Measurements from ENCODE around the gene MAZ.
"Not testable (repeated sequence)": the region's sequence is repeated elsewhere in the genome, so short reads cannot be mapped to it uniquely, and the experiment has no call there.

The MAZ gene

DNA sequence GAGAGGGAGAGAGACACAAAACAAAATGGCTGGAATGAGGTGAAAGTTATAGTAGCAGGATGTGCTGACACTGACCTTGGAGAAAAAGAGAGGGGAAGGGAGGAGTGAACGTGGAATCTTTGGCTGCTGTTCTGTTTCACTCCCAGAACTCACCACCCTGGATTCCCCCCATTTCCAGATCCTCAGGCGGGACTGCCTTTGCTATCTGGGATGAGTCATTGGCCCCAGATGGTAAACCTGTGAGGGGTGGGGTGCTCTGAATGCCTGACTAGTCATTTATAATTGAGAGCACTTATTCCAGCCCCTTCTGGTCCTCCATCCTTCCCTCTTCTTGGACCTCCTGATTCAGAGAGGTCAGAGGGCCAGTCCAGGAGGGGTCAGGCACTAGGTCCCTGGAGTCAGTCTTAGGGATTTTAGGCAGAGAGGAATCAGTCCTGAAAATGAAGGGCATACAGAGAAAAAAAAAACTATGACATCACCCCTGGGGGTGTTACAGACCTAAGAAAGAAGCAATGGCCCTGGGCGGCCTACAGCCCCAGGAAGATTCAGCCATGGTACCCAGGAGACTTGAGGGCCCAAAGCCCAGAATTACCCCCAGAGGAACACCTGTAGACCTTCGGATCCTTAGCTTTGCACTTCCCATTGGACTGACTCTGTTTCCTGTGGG is 30.5 kb upstream of the MAZ start:
- 0 out of 2 replicates have a peak, but pooled peaks cover 4% of the 10 kb centered on the region for H3K27me3 ChIP-seq (ENCODE audit: insufficient read depth, low read depth)
- H4K20me1 ChIP-seq (ENCODE audit: insufficient read depth) = no peaks in the 10 kb centered on the region
- no peaks in the 10 kb centered on the region for H3K36me3 ChIP-seq (ENCODE audit: insufficient read depth)
- no peaks in the 10 kb centered on the region for H3K79me2 ChIP-seq (ENCODE audit: insufficient read depth, low read depth)
- peak overlapping the region; percentile 14; the same call in 1 of the 2 replicates for H2AFZ ChIP-seq (ENCODE audit: low read depth)
- no peak overlapping the region for H3K4me3 ChIP-seq (IDR thresholded peaks at IDR 0.05; ENCODE audit: insufficient read depth, low read depth, low read length)
- no peak overlapping the region for H3K9ac ChIP-seq
- H3K4me2 ChIP-seq = no peak overlapping the region
- peaks cover 5% of the 10 kb centered on the region for H3K4me1 ChIP-seq (ENCODE audit: low read depth, poor library complexity, severe bottlenecking)
- no peak overlapping the region for H3K27ac ChIP-seq
- TF ChIP-seq, protein P1, sequence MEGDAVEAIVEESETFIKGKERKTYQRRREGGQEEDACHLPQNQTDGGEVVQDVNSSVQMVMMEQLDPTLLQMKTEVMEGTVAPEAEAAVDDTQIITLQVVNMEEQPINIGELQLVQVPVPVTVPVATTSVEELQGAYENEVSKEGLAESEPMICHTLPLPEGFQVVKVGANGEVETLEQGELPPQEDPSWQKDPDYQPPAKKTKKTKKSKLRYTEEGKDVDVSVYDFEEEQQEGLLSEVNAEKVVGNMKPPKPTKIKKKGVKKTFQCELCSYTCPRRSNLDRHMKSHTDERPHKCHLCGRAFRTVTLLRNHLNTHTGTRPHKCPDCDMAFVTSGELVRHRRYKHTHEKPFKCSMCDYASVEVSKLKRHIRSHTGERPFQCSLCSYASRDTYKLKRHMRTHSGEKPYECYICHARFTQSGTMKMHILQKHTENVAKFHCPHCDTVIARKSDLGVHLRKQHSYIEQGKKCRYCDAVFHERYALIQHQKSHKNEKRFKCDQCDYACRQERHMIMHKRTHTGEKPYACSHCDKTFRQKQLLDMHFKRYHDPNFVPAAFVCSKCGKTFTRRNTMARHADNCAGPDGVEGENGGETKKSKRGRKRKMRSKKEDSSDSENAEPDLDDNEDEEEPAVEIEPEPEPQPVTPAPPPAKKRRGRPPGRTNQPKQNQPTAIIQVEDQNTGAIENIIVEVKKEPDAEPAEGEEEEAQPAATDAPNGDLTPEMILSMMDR (conservative IDR thresholded peaks at IDR 0.05; ENCODE audit: low read depth, low read length) = no peak

DNA sequence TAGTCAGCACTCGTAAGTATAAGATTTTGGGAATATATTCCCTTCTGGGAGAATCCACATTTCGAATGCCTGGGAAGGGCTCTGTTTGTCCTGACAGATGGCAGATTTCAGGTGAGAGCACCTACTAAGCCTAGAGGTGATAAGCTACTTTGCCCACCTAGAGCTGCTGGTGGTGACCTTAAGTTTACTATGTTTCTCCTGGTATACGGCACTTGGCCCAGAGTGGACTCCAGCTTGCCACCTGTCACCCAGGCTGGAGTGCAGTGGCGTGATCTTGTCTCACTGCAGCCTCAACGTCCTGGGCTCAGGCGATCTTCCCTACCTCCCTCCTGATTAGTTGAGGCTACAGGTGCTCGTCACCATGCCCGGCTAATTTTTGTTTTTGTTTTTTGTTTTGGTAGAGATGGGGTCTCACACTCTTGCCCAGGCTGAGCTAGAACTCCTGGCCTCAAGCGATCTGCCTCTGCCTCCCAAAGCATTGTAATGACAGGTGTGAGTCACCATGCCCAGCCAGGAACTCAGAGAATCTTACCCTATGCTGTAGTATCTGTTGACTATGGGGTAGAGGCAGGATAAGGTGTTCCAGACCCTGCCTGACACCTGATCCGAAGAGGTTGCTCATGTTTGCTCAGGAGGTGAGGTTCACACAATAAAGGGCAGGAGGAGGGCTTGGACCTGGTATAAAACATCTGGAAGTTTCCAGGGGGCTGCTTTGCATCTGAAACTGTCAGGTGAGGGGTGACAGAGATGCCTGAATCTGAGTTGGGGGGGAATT is 28.6 kb upstream of the MAZ start, which contains the start of gene ZG16:
TSS of gene ZG16 (plus strand) at position 681 of the 775 bp plus-strand sequence. CDS start 1,011 bp downstream, outside the sequence.
- no peaks in the 10 kb centered on the region for H3K36me3 ChIP-seq (ENCODE audit: insufficient read depth)
- H3K9ac ChIP-seq = no peak within 1 kb of the TSS
- TF ChIP-seq, protein P1 (conservative IDR thresholded peaks at IDR 0.05; ENCODE audit: low read depth, low read length) = no peak
- no peaks in the 10 kb centered on the region for H3K4me1 ChIP-seq (ENCODE audit: low read depth, poor library complexity, severe bottlenecking)
- no peak within 1 kb of the TSS for H3K4me3 ChIP-seq (IDR thresholded peaks at IDR 0.05; ENCODE audit: insufficient read depth, low read depth, low read length)
- H2AFZ ChIP-seq (ENCODE audit: low read depth) = no peak within 1 kb of the TSS
- 0 out of 2 replicates have a peak, but pooled peaks cover 4% of the 10 kb centered on the region for H3K27me3 ChIP-seq (ENCODE audit: insufficient read depth, low read depth)
- no peaks in the 10 kb centered on the region for H4K20me1 ChIP-seq (ENCODE audit: insufficient read depth)
- no peak within 1 kb of the TSS for H3K4me2 ChIP-seq
- no peak within 1 kb of the TSS for H3K27ac ChIP-seq
- H3K79me2 ChIP-seq (ENCODE audit: insufficient read depth, low read depth) = no peaks in the 10 kb centered on the region

DNA sequence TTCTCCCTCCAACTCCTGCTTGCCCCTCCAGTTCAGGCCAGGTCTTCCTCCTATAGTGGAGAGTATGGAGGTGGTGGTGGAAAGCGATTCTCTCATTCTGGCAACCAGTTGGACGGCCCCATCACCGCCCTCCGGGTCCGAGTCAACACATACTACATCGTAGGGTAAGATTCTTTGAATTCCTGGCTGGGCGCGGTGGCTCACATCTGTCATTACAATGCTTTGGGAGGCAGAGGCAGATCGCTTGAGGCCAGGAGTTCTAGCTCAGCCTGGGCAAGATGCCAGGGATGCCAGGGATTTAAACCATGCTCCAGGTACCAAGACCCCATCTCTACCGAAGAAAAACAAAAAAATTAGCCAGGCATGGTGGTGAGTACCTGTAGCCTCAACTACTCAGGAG is 26.9 kb upstream of the MAZ start:
- no peak overlapping the region for H3K4me3 ChIP-seq (IDR thresholded peaks at IDR 0.05; ENCODE audit: insufficient read depth, low read depth, low read length)
- no peaks in the 10 kb centered on the region for H3K4me1 ChIP-seq (ENCODE audit: low read depth, poor library complexity, severe bottlenecking)
- H3K27me3 ChIP-seq (ENCODE audit: insufficient read depth, low read depth) = 0 out of 2 replicates have a peak, but pooled peaks cover 4% of the 10 kb centered on the region
- H3K9ac ChIP-seq = no peak overlapping the region
- no peak overlapping the region for H3K4me2 ChIP-seq
- no peaks in the 10 kb centered on the region for H3K79me2 ChIP-seq (ENCODE audit: insufficient read depth, low read depth)
- TF ChIP-seq, protein P1 (conservative IDR thresholded peaks at IDR 0.05; ENCODE audit: low read depth, low read length) = no peak
- H2AFZ ChIP-seq (ENCODE audit: low read depth) = no peak overlapping the region
- no peaks in the 10 kb centered on the region for H3K36me3 ChIP-seq (ENCODE audit: insufficient read depth)
- H4K20me1 ChIP-seq (ENCODE audit: insufficient read depth) = no peaks in the 10 kb centered on the region
- H3K27ac ChIP-seq = no peak overlapping the region

DNA sequence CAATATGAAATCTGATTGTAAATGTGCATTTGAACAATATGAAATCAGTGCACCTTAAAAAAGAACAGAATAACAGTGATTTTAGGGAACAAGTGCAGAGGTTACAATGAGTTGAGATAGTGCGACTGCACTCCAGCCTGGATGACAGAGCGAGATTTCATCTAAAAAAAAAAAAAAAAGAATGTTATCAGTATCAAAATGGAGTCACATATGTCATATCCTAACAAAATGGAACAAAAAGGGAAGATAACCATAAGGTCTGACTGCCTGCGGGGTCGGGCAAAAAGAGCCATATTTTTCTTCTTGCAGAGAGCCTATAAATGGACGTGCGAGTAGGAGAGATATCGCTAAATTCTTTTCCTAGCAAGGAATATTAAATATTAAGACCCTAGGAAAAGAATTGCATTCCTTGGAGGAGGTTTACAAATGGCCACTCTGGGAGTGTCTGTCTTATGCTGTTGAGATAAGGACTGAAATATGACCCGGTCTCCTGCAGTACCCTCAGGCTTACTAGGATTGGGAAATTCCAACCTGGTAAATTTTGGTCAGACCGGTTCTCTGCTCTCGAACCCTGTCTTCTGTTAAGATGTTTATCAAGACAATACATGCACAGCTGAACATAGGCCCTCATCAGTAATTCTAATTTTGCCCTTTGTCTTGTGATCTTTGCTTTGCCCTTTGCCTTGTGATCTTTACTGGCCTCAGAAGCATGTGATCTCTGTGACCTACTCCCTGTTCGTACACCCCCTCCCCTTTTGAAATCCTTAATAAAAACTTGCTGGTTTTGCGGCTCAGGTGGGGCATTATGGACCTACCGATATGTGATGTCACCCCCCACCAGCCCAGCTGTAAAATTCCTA is 23.0 kb upstream of the MAZ start:
- H3K27me3 ChIP-seq (ENCODE audit: insufficient read depth, low read depth); H3K36me3 ChIP-seq (ENCODE audit: insufficient read depth); H3K27ac ChIP-seq; H3K79me2 ChIP-seq (ENCODE audit: insufficient read depth, low read depth); H3K4me2 ChIP-seq; H3K9ac ChIP-seq; H4K20me1 ChIP-seq (ENCODE audit: insufficient read depth); H3K4me3 ChIP-seq (IDR thresholded peaks at IDR 0.05; ENCODE audit: insufficient read depth, low read depth, low read length); H2AFZ ChIP-seq (ENCODE audit: low read depth); H3K4me1 ChIP-seq (ENCODE audit: low read depth, poor library complexity, severe bottlenecking): not testable (repeated sequence)
